Colon (tissue), 2 donors: Measurements from ENCODE around the gene CHCHD3.

Source experiments
- FAIRE-seq: peaks from 2 replicates; lab custom pipeline; 2012; peaks lifted over from hg19 to GRCh38; lab: Jason Lieb, UNC
- donor health status: control.
- donor health status: control.

CHCHD3 gene

GRCh38 chr7:132861940-132862554 is 219.8 kb downstream of the CHCHD3 start:
- FAIRE-seq = no peak

- no peak for FAIRE-seq
Observed at GRCh38 chr7:132861424-132861823, 220.5 kb downstream of the CHCHD3 start.

- FAIRE-seq = no peak
Observed at GRCh38 chr7:132859199-132859598, 222.7 kb downstream of the CHCHD3 start.

GRCh38 chr7:132858760-132859159 is 223.1 kb downstream of the CHCHD3 start:
- FAIRE-seq = no peak

- no peak for FAIRE-seq
Observed at GRCh38 chr7:132858251-132858650, 223.6 kb downstream of the CHCHD3 start.

GRCh38 chr7:132857703-132858102 is 224.2 kb downstream of the CHCHD3 start:
- no peak for FAIRE-seq

GRCh38 chr7:132857031-132857430 is 224.9 kb downstream of the CHCHD3 start:
- FAIRE-seq = no peak

- FAIRE-seq = no peak
Observed at GRCh38 chr7:132856416-132856815, 225.5 kb downstream of the CHCHD3 start.

- no peak for FAIRE-seq
Observed at GRCh38 chr7:132855901-132856300, 226.0 kb downstream of the CHCHD3 start.

- FAIRE-seq = no peak
Observed at GRCh38 chr7:132854238-132854637, 227.7 kb downstream of the CHCHD3 start.

- no peak for FAIRE-seq
Observed at GRCh38 chr7:132847376-132847775, 234.5 kb downstream of the CHCHD3 start.

- FAIRE-seq = no peak
Observed at GRCh38 chr7:132846086-132846485, 235.8 kb downstream of the CHCHD3 start.

GRCh38 chr7:132842478-132842877 is 239.4 kb downstream of the CHCHD3 start:
- FAIRE-seq = no peak

GRCh38 chr7:132840199-132840598 is 241.7 kb downstream of the CHCHD3 start:
- FAIRE-seq = no peak

GRCh38 chr7:132838313-132838712 is 243.6 kb downstream of the CHCHD3 start:
- FAIRE-seq = no peak

- no peak for FAIRE-seq
Observed at GRCh38 chr7:132837529-132837928, 244.4 kb downstream of the CHCHD3 start.

- FAIRE-seq = no peak
Observed at GRCh38 chr7:132836746-132837145, 245.1 kb downstream of the CHCHD3 start.

GRCh38 chr7:132830941-132831340 is 250.9 kb downstream of the CHCHD3 start:
- no peak for FAIRE-seq

GRCh38 chr7:132828502-132828901 is 253.4 kb downstream of the CHCHD3 start:
- FAIRE-seq = no peak

GRCh38 chr7:132825932-132826835 is 255.7 kb downstream of the CHCHD3 start:
- FAIRE-seq = no peak

GRCh38 chr7:132825222-132825621 is 256.7 kb downstream of the CHCHD3 start:
- FAIRE-seq = no peak

- FAIRE-seq = no peak
Observed at GRCh38 chr7:132819648-132820047, 262.2 kb downstream of the CHCHD3 start.

GRCh38 chr7:132817949-132818348 is 263.9 kb downstream of the CHCHD3 start:
- no peak for FAIRE-seq
